Parathyroid adenoma (tissue), 2 donors: ENCODE measurements around the gene PJA2.

Experiments
- H2AFZ ChIP-seq: fragments of 300-600 bp; sonication (generic); one replicate; pipeline ENCODE4 v1.7.0; 2017; ENCODE audit warnings: antibody characterized with exemption, mild to moderate bottlenecking
- H3K27ac ChIP-seq: fragments of 300-600 bp; sonication (generic); one replicate; pipeline ENCODE4 v1.7.0; 2017
- H3K27me3 ChIP-seq: fragments of 300-600 bp; sonication (generic); one replicate; pipeline ENCODE4 v1.7.0; 2017; ENCODE audit warnings: low read length; ENCODE audit not compliant: control insufficient read depth, insufficient read depth
- H3K36me3 ChIP-seq: fragments of 300-600 bp; sonication (generic); one replicate; pipeline ENCODE4 v1.7.0; 2017; ENCODE audit warnings: low read length; ENCODE audit not compliant: control insufficient read depth, insufficient read depth
- H3K4me1 ChIP-seq: fragments of 300-600 bp; sonication (generic); one replicate; pipeline ENCODE4 v1.7.0; 2017; ENCODE audit warnings: control low read depth
- H3K4me2 ChIP-seq: fragments of 300-600 bp; sonication (generic); one replicate; pipeline ENCODE4 v1.7.0; 2017; ENCODE audit warnings: low read length
- H3K4me3 ChIP-seq: fragments of 300-600 bp; sonication (generic); one replicate; pipeline ENCODE4 v1.7.0; 2017; ENCODE audit warnings: low read depth, low read length
- H3K79me2 ChIP-seq: fragments of 300-600 bp; sonication (generic); one replicate; pipeline ENCODE4 v1.7.0; 2017; ENCODE audit warnings: control low read depth
- H3K9ac ChIP-seq: fragments of 300-600 bp; sonication (generic); one replicate; pipeline ENCODE4 v1.7.0; 2017; ENCODE audit warnings: mild to moderate bottlenecking
- H3K9me3 ChIP-seq: fragments of 300-600 bp; sonication (generic); one replicate; pipeline ENCODE4 v1.7.0; 2017; ENCODE audit warnings: low read length; ENCODE audit not compliant: control insufficient read depth
- TF ChIP-seq, protein P1 (sequence below): fragments of 300-600 bp; sonication (generic); IDR thresholded peaks from one replicate; pipeline ENCODE4 v1.7.0; 2017; ENCODE audit warnings: antibody characterized with exemption, mild to moderate bottlenecking
- donor health status: primary hyperparathyroidism.

Gene PJA2

DNA sequence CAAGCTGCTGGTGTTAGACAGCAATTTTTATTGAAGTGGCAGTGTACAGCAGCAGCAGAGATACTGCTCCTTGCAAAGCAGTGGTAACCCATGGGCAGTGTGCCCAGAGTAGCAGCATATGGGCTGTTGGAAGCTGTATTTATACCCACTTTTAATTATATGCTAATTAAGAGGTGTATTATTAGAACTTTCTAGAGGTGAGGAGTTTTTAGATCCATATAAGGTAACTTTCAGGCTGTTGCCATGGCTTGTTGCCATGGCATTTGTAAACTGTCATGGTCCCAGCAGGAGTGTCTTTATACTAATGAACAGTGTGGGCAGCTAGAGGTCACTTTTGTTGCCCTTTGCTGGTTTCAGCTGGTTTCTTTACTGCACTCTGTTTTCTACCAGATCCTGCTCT is 3.7 kb upstream of the PJA2 start:
- Histone ChIP-seq H3K27ac (peak overlapping the region; percentile 68), H3K27me3 (no peaks in the 10 kb centered on the region), H3K9ac (no peak overlapping the region), H3K4me1 (no peaks in the 10 kb centered on the region), H3K9me3 (no peaks in the 10 kb centered on the region), H3K4me3 (no peak overlapping the region), H3K4me2 (no peak overlapping the region), H2AFZ (peak overlapping the region; percentile 9), H3K79me2 (no peaks in the 10 kb centered on the region), H3K36me3 (no peaks in the 10 kb centered on the region)
- TF ChIP-seq, protein P1, sequence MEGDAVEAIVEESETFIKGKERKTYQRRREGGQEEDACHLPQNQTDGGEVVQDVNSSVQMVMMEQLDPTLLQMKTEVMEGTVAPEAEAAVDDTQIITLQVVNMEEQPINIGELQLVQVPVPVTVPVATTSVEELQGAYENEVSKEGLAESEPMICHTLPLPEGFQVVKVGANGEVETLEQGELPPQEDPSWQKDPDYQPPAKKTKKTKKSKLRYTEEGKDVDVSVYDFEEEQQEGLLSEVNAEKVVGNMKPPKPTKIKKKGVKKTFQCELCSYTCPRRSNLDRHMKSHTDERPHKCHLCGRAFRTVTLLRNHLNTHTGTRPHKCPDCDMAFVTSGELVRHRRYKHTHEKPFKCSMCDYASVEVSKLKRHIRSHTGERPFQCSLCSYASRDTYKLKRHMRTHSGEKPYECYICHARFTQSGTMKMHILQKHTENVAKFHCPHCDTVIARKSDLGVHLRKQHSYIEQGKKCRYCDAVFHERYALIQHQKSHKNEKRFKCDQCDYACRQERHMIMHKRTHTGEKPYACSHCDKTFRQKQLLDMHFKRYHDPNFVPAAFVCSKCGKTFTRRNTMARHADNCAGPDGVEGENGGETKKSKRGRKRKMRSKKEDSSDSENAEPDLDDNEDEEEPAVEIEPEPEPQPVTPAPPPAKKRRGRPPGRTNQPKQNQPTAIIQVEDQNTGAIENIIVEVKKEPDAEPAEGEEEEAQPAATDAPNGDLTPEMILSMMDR, result no peak

DNA sequence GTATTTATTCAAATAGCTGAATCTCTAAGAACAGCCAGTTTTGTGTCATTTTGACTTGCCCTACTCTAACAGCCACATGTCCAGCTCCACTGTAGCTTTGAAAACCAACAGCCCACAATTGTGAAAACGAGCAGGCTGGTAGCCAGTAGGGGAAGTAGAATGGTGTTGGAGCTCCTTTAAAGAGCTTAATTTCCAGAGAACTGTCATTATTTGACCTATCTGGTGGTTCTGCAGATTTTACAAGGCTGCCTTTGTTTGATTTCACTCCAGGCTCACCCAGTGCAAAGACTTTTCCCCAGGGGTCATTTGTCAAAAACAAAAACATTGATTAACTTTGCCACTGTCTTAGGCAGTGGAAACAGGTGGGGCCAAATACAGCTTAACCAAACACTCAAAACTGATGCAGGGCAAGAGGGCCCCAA is 3.2 kb upstream of the PJA2 start:
- Histone ChIP-seq H3K27ac (peak overlapping the region; percentile 68), H3K4me1 (no peaks in the 10 kb centered on the region), H2AFZ (peak overlapping the region; percentile 6), H3K79me2 (no peaks in the 10 kb centered on the region), H3K27me3 (no peaks in the 10 kb centered on the region), H3K9me3 (no peaks in the 10 kb centered on the region), H3K9ac (no peak overlapping the region), H3K36me3 (no peaks in the 10 kb centered on the region), H3K4me2 (no peak overlapping the region), H3K4me3 (no peak overlapping the region)
- TF ChIP-seq, protein P1, result no peak

DNA sequence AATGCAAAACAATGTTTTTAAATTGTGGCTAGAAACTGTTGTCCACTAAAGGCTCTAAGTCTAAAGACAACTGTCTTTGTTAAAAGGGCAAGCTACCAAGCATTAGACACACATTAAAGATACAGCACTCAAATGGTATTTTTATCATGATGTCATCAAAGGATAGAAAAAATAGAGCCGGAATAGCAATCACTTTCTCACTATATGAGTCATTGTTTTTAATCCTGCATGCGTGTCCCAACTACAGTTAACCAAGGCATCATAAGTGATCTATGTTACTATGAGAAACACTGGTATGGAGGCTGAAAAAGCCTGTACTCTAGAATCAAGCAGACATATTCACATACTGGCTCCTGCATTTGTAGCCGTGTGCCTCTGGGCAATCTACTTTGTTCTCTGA is 1.9 kb upstream of the PJA2 start:
- H3K79me2 ChIP-seq, result peaks cover 8% of the 10 kb centered on the region
- H3K27me3 ChIP-seq, result no peaks in the 10 kb centered on the region
- H3K4me1 ChIP-seq, result peaks cover 7% of the 10 kb centered on the region
- TF ChIP-seq, protein P1, result no peak
- H3K27ac ChIP-seq, result no peak overlapping the region
- H3K4me3 ChIP-seq, result no peak overlapping the region
- H2AFZ ChIP-seq, result peak overlapping the region; percentile 92
- H3K36me3 ChIP-seq, result no peaks in the 10 kb centered on the region
- H3K9ac ChIP-seq, result no peak overlapping the region
- no peak overlapping the region for H3K4me2 ChIP-seq
- no peaks in the 10 kb centered on the region for H3K9me3 ChIP-seq

DNA sequence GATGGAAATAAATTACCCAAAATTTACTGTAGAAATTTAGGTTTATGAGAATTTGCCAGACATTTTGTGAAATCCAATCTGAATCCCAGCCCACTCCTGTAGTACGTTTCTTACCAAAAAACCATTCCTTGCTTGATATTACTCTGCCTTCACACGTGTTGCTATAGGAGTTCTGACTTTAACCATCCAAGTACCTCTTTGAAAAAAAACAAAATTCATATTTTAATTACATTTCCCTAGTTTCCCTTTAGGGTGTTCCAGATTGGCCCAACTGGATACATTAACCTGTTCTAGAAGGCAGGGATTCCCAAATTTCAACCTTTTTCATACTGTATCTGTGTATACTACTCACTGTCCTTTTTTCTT is 1.4 kb upstream of the PJA2 start:
- no peaks in the 10 kb centered on the region for H3K36me3 ChIP-seq
- H3K27me3 ChIP-seq, result no peaks in the 10 kb centered on the region
- H3K9me3 ChIP-seq, result no peaks in the 10 kb centered on the region
- TF ChIP-seq, protein P1, result no peak
- peak overlapping the region; percentile 92 for H2AFZ ChIP-seq
- H3K9ac ChIP-seq, result peak overlapping the region; percentile 46
- H3K4me3 ChIP-seq, result peak overlapping the region; percentile 76
- H3K4me2 ChIP-seq, result peak overlapping the region; percentile 69
- peaks cover 12% of the 10 kb centered on the region for H3K79me2 ChIP-seq
- peak overlapping the region; percentile 98 for H3K27ac ChIP-seq
- H3K4me1 ChIP-seq, result peaks cover 12% of the 10 kb centered on the region

DNA sequence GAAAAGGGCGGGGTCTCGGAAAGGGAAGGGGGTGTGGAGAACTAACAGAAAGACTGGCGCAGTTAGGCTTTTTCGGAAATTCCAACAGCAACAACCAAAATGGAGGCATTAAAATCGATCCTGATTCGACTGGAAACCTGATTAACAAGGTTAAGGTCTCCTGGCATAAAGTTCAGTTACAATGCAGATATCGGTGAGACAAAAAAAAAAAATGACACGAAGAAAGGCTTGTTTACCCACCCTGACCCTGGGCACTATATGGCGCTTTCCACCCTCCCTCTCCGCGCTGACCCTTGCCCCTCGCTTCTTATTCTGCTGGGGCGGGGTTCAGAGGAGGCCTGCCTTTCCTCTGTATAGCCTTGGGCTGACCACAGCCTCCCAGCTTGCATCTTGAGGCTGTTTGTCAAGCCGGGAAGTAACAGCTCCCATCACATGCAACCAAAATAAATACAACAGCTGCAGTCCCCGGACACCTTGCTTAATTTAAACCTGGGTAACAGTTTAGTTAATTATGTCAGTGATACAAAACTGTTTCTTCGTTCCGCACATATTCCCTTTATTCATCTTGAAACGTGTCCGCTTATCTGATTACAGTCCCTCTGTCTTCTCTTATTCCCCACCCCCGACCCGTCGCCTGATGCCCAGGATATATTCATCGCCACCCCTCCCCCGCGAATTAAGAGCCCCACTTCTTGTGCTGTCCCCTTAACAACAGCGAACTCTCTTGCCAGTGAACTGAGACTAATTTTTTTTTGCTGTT is 795 bp upstream of the PJA2 start:
- peak overlapping the region; percentile 92 for H2AFZ ChIP-seq
- peak overlapping the region; percentile 46 for H3K9ac ChIP-seq
- H3K4me2 ChIP-seq, result peak overlapping the region; percentile 69
- peak overlapping the region; percentile 76 for H3K4me3 ChIP-seq
- no peaks in the 10 kb centered on the region for H3K36me3 ChIP-seq
- H3K27me3 ChIP-seq, result no peaks in the 10 kb centered on the region
- peak overlapping the region; percentile 98 for H3K27ac ChIP-seq
- H3K79me2 ChIP-seq, result peaks cover 18% of the 10 kb centered on the region
- H3K4me1 ChIP-seq, result peaks cover 12% of the 10 kb centered on the region
- no peaks in the 10 kb centered on the region for H3K9me3 ChIP-seq
- TF ChIP-seq, protein P1, result no peak
